ENCODE measurements around the gene AMOT.
A peak's percentile ranks its signal among the peaks of the same experiment; 100 is the strongest.

The AMOT gene

GRCh38 chrX:112734290-112734689, 106.3 kb downstream of the AMOT start:
- DNase-seq: no peak

DNA sequence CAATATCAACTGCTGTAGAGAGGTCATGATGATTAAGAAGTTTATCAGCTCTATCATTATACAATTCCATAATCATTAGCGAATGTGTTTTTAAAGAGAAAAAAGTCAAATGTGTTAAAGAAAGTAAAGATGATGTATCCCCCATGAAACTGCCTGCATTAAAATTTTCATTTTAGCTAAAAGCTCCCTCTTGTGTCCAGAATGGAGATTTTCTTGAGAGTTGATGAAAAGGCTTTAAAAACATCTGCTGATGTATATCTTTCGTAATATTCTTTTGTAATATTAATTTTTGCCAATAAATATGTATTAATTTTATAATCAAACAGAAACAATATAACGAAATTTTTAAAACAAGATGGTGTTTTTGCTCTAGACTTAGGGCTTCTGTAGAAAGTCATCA, 108.8 kb downstream of the AMOT start:
- DNase-seq: peak in 1 of 2 experiments; percentile 0

Measured in AML-193 (cell line).